NCI-H226 (cell line): ENCODE results near the gene SCAI.
A peak's percentile ranks its signal among the peaks of the same experiment; 100 is the strongest.
"Not testable (repeated sequence)": the region's sequence is repeated elsewhere in the genome, so short reads cannot be mapped to it uniquely, and the experiment has no call there.

ENCODE experiments used
- DNase-seq: peaks from one replicate; pipeline ENCODE4 v3.0.0-alpha.2; 2015

The SCAI gene

GRCh38 chr9:124940521-124940893, 202.8 kb downstream of the SCAI start:
- peak; percentile 2 for DNase-seq

- no peak for DNase-seq
Observed at GRCh38 chr9:124939944-124940343, 203.4 kb downstream of the SCAI start.

- DNase-seq: peak; percentile 47
Observed at GRCh38 chr9:124934290-124934689, 209.0 kb downstream of the SCAI start.

- no peak for DNase-seq
Observed at GRCh38 chr9:124932333-124932732, 211.0 kb downstream of the SCAI start.

- no peak for DNase-seq
Observed at GRCh38 chr9:124929464-124929863, 213.9 kb downstream of the SCAI start.

- DNase-seq: no peak
Observed at GRCh38 chr9:124928116-124928515, 215.2 kb downstream of the SCAI start.

GRCh38 chr9:124920394-124920793, 222.9 kb downstream of the SCAI start:
- not testable (repeated sequence) for DNase-seq

- no peak for DNase-seq
Observed at GRCh38 chr9:124914753-124915405, 228.4 kb downstream of the SCAI start.

- no peak for DNase-seq
Observed at GRCh38 chr9:124913378-124913777, 229.9 kb downstream of the SCAI start.

- DNase-seq: no peak
Observed at GRCh38 chr9:124911766-124912165, 231.6 kb downstream of the SCAI start.

GRCh38 chr9:124908098-124908497, 235.2 kb downstream of the SCAI start:
- DNase-seq: no peak

GRCh38 chr9:124906966-124907365, 236.4 kb downstream of the SCAI start:
- no peak for DNase-seq

GRCh38 chr9:124899845-124900244, 243.5 kb downstream of the SCAI start:
- DNase-seq: no peak

GRCh38 chr9:124897570-124898460, 245.5 kb downstream of the SCAI start:
- no peak for DNase-seq

- no peak for DNase-seq
Observed at GRCh38 chr9:124894741-124895170, 248.6 kb downstream of the SCAI start.

- no peak for DNase-seq
Observed at GRCh38 chr9:124894035-124894740, 249.1 kb downstream of the SCAI start.
